Prostate gland (tissue), 2 donors: ENCODE data around the gene LRRTM3.

Experiments used
- CTCF ChIP-seq, 4 experiments: fragments of 200-600 bp in 2 of 4; fragments of 450-650 bp in 2 of 4; sonication (generic) in 2 of 4; IDR thresholded peaks; 1 replicate in 3 of 4; 2 replicates in 1 of 4; pipeline ENCODE4 v1.5.1; 2016 to 2019; ENCODE audit warnings: antibody characterized with exemption in 4 of 4, mild to moderate bottlenecking in 2 of 4, moderate library complexity in 2 of 4
- POLR2A ChIP-seq: fragments of 450-650 bp; IDR thresholded peaks from one replicate; pipeline ENCODE4 v1.6.1; 2016; ENCODE audit warnings: antibody characterized with exemption, mild to moderate bottlenecking
- POLR2AphosphoS5 ChIP-seq: sonication (generic); formaldehyde crosslinking; IDR thresholded peaks from one replicate; pipeline ENCODE4 v1.6.1; 2017; ENCODE audit warnings: antibody characterized with exemption

GRCh38 chr10:66934711-66935110 lies 8.9 kb downstream of the LRRTM3 start:
- TF ChIP-seq CTCF (IDR thresholded peaks at IDR 0.05) (no peak), POLR2A (no peak), POLR2AphosphoS5 (no peak)
